OCI-LY7 (cell line): ENCODE data around the gene AKAP13. TPM values are rescaled to one million over a fixed set of nuclear protein-coding genes. Genes with fewer than 3 reads are reported as not detected.

ENCODE experiments used
- BruUV-seq: library from RNA; stranded (reverse); fragments of 400-500 nt; replicated peaks from 2 replicates; lab custom pipeline; 2021; lab: Mats Ljungman, UMichigan
- CTCF ChIA-PET: fragments of 300-600 bp; sonication (Branson Sonifier 250); formaldehyde crosslinking; loops from one replicate; lab custom pipeline; 2022; ENCODE audit warnings: antibody characterized with exemption; ENCODE audit not compliant: unreplicated experiment; lab: Charles Lee
- POLR2A ChIA-PET: fragments of 300-600 bp; sonication (Branson Sonifier 250); formaldehyde crosslinking; loops from one replicate; lab custom pipeline; 2022; ENCODE audit warnings: antibody characterized with exemption; lab: Charles Lee
- DNase-seq: peaks from one replicate; pipeline ENCODE4 v3.0.0-alpha.2; 2015; ENCODE audit warnings: low spot score
- H2AFZ ChIP-seq: fragments of 200-600 bp; sonication (generic), shearing (Covaris generic); 2 replicates; pipeline ENCODE4 v1.6.1; 2014; ENCODE audit warnings: mild to moderate bottlenecking, antibody characterized with exemption, low read length, moderate library complexity
- H3K27ac ChIP-seq: fragments of 200-600 bp; sonication (generic); 2 replicates; pipeline ENCODE4 v1.5.1; 2014; ENCODE audit warnings: mixed run types, low read depth, mild to moderate bottlenecking, moderate library complexity, low read length, inconsistent platforms; ENCODE audit not compliant: poor library complexity, severe bottlenecking
- H3K36me3 ChIP-seq: fragments of 200-600 bp; sonication (generic); 2 replicates; pipeline ENCODE4 v1.6.1; 2014; ENCODE audit warnings: mild to moderate bottlenecking, antibody characterized with exemption, low read length, moderate library complexity, mixed read lengths; ENCODE audit not compliant: insufficient read depth
- H3K4me1 ChIP-seq: fragments of 200-600 bp; sonication (generic); 2 replicates; pipeline ENCODE4 v1.5.1; 2014; ENCODE audit warnings: mild to moderate bottlenecking, low read length; ENCODE audit not compliant: insufficient read depth, poor library complexity, severe bottlenecking
- H3K4me2 ChIP-seq: fragments of 200-600 bp; sonication (generic); 2 replicates; pipeline ENCODE4 v1.6.1; 2014; ENCODE audit warnings: mild to moderate bottlenecking, low read length
- H3K4me3 ChIP-seq: fragments of 200-600 bp; sonication (generic); 2 replicates; pipeline ENCODE4 v1.5.1; 2014; ENCODE audit warnings: mild to moderate bottlenecking, low read depth, low read length; ENCODE audit not compliant: poor library complexity, severe bottlenecking
- H3K79me2 ChIP-seq: fragments of 200-600 bp; sonication (generic); 2 replicates; pipeline ENCODE4 v1.6.1; 2016; ENCODE audit warnings: low read depth, mild to moderate bottlenecking, low read length, moderate library complexity, mixed read lengths; ENCODE audit not compliant: insufficient read depth
- H3K9me2 ChIP-seq: fragments of 200-600 bp; sonication (generic); 2 replicates; pipeline ENCODE4 v1.6.1; 2016; ENCODE audit warnings: mild to moderate bottlenecking, low read length, mixed read lengths; ENCODE audit not compliant: insufficient read depth
- H3K9me3 ChIP-seq: fragments of 200-600 bp; sonication (generic); 2 replicates; pipeline ENCODE4 v1.6.1; 2014; ENCODE audit warnings: mild to moderate bottlenecking, mixed run types, low read length, mixed read lengths
- H4K20me1 ChIP-seq: fragments of 200-600 bp; sonication (generic); 2 replicates; pipeline ENCODE4 v1.6.1; 2014; ENCODE audit warnings: mild to moderate bottlenecking, antibody characterized with exemption, low read length, moderate library complexity, mixed read lengths; ENCODE audit not compliant: insufficient read depth
- CTCF ChIP-seq: fragments of 200-600 bp; sonication (generic); conservative IDR thresholded peaks from 2 replicates; pipeline ENCODE4 v1.5.1; 2014; ENCODE audit warnings: mild to moderate bottlenecking, antibody characterized with exemption, low read length, moderate library complexity, mixed read lengths
- EZH2phosphoT487 ChIP-seq: fragments of 200-600 bp; sonication (generic); IDR thresholded peaks from 2 replicates; pipeline ENCODE4 v1.6.1; 2018; ENCODE audit warnings: low read depth, borderline replicate concordance, mild to moderate bottlenecking, mixed run types, antibody characterized with exemption, low read length, moderate library complexity, mixed read lengths
- intact Hi-C: fragments of 100-400 bp; cut with micrococcal nuclease; formaldehyde crosslinking; loops from one replicate; pipeline ENCODE4 v1.10.0; 2022; ENCODE audit not compliant: unreplicated experiment
- total RNA-seq, 2 experiments: library from RNA; depleted of rRNA in 1 of 2; stranded (reverse); fragments of >200 nt in 1 of 2; shearing (Covaris generic) in 1 of 2; gene quantifications; 2 replicates each; pipeline ENCODE4 v1.2.3, GENCODE V29; 2014 to 2022

Gene AKAP13
- total RNA-seq, 2 experiments from 2014 or later = 140 to 250 TPM

- Histone ChIP-seq H4K20me1 (no peaks in the 10 kb centered on the region), H3K4me1 (no peaks in the 10 kb centered on the region), H3K27ac (no peak overlapping the region), H2AFZ (no peak overlapping the region), H3K4me3 (no peak overlapping the region), H3K36me3 (peaks cover 25% of the 10 kb centered on the region), H3K4me2 (no peak overlapping the region), H3K9me2 (no peaks in the 10 kb centered on the region), H3K79me2 (no peaks in the 10 kb centered on the region), H3K9me3 (no peaks in the 10 kb centered on the region)
- ChIA-PET CTCF (no interaction called here), POLR2A (interaction anchor here (1.1 kb wide), 1 partner anchor 85 kb away, joined by 3 read pairs; no protein-coding TSS in a partner anchor)
- intact Hi-C loops = no loop called here
- no TSS peak for BruUV-seq
- TF ChIP-seq CTCF = no peak
- no peak for TF ChIP-seq EZH2phosphoT487
- no peak for DNase-seq
Observed at GRCh38 chr15:85752124-85752475, 371.7 kb downstream of the AKAP13 start.

- no peak for DNase-seq
- TF ChIP-seq CTCF (no peak), EZH2phosphoT487 (no peak)
- no peak overlapping the region for H3K4me2 ChIP-seq
- H4K20me1 ChIP-seq = no peaks in the 10 kb centered on the region
- POLR2A ChIA-PET = interaction anchor here (1.1 kb wide), 1 partner anchor 84 kb away, joined by 3 read pairs; no protein-coding TSS in a partner anchor
- no TSS peak for BruUV-seq
- no peaks in the 10 kb centered on the region for H3K4me1 ChIP-seq
- no peak overlapping the region for H2AFZ ChIP-seq
- CTCF ChIA-PET = no interaction called here
- H3K9me2 ChIP-seq = no peaks in the 10 kb centered on the region
- H3K36me3 ChIP-seq = peaks cover 20% of the 10 kb centered on the region
- H3K27ac ChIP-seq = no peak overlapping the region
- no peaks in the 10 kb centered on the region for H3K9me3 ChIP-seq
- intact Hi-C loops = no loop called here
- H3K79me2 ChIP-seq = no peaks in the 10 kb centered on the region
- H3K4me3 ChIP-seq = no peak overlapping the region
Observed at GRCh38 chr15:85752491-85752961, 372.1 kb downstream of the AKAP13 start.

GRCh38 chr15:85753261-85753660 lies 372.9 kb downstream of the AKAP13 start:
- CTCF ChIA-PET = no interaction called here
- Histone ChIP-seq H3K4me1 (no peaks in the 10 kb centered on the region), H3K9me3 (no peaks in the 10 kb centered on the region), H3K27ac (no peak overlapping the region), H3K4me3 (no peak overlapping the region), H4K20me1 (no peaks in the 10 kb centered on the region), H3K4me2 (no peak overlapping the region), H3K79me2 (no peaks in the 10 kb centered on the region), H3K36me3 (peaks cover 13% of the 10 kb centered on the region; the same call in 1 of the 2 replicates), H3K9me2 (no peaks in the 10 kb centered on the region), H2AFZ (no peak overlapping the region)
- intact Hi-C loops = no loop called here
- POLR2A ChIA-PET = no interaction called here
- no TSS peak for BruUV-seq
- no peak for DNase-seq
- TF ChIP-seq EZH2phosphoT487 (no peak), CTCF (no peak)
